ENCODE measurements around the gene SLC5A11. TPM values are rescaled to one million over a fixed set of nuclear protein-coding genes. Genes with fewer than 3 reads are reported as not detected.

The SLC5A11 gene
- polyA plus RNA-seq, 2 donors = 0.01 TPM; not detected in 1

Other genes with a start within 250 kb of the SLC5A11 start
- 10 to 100 TPM; 10.0 to 14.7 TPM for gene TNRC6A, start 116.3 kb upstream of the SLC5A11 start, polyA plus RNA-seq
- 10 to 100 TPM; 21.7 to 25.0 TPM for gene ARHGAP17, start 169.4 kb downstream of the SLC5A11 start, polyA plus RNA-seq